Measurements from ENCODE around the gene PCDHA1. TPM values are rescaled to one million over a fixed set of nuclear protein-coding genes. Genes with fewer than 3 reads are reported as not detected.

The PCDHA1 gene
- total RNA-seq, 1 donor = not detected

DNA sequence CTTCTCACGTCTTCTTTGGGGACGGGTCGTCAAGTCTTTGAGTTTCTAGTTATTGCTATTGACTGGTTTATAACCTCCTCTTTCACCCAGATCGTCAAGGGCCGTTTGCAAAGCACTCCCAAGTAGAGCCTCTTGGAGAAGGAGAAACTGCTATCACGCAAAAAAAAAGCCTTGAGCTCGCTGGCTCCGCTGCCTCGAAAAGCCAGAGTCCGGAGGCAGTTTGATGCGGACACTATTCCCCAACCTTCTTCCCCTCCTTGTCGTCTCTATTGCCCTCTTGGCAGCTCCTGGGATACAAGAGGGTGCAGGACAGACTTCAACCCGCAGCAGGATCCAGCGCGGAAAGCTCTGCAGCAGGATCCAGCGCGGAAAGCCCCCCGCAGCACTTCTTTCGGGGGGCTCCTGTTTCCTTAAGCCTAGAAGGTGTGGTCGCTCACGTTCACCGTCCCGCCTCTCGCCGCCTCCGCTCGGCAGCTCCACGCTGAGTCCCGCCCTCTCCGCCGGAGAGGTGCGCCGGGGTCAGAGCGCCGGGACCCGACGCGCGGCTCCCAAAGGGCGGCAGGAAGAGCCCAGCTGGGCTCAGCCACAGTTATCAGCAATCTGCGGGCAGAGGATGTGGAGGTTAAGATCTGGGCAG, 140.0 kb downstream of the PCDHA1 start, which contains the start of gene PCDHAC1:
TSS of gene PCDHAC1 (plus strand) at position 494 of the 637 bp plus-strand sequence. CDS start 594 bp downstream, outside the sequence.

DNA sequence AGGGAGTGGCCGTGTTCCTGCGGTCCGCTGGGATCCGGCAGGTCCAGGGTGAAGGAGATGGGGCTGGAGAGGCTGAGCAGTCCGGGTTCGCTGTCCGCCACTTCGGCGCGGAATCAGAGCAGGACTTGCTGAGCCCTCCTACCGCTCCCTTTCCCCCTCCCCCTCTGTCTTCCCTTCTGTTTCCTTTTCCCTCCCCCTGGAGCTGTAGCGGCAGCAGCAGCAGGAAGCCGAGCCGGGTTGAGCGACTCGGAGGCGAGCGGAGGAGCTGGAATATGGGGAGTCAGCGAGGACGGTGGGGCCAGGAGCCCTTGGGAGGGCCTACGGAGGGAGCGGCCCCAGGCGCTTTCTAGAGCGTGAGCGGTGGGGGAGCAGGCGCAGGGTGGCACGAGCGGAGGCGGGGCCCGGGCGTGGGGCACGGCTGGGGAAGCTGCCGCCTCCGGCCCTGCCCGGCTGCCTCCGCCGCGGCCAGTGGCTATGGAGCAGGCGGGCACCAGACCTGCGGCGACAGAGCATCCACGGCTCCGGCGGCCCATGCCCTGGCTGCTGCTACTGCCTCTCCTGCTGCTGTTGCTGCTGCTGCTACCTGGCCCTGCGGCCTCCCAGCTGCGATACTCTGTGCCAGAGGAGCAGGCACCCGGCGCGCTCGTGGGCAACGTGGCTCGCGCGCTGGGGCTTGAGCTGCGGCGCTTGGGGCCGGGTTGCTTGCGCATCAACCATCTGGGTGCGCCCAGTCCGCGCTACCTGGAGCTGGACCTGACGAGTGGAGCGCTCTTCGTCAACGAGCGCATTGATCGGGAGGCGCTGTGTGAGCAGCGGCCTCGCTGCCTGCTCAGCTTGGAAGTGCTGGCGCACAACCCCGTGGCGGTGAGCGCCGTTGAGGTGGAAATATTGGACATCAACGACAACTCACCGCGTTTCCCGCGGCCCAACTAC, 180.6 kb downstream of the PCDHA1 start, which contains the start of gene PCDHAC2:
TSS of gene PCDHAC2 (plus strand) at position 184 of the 933 bp plus-strand sequence. CDS start at position 475, 291 bp downstream.

DNA sequence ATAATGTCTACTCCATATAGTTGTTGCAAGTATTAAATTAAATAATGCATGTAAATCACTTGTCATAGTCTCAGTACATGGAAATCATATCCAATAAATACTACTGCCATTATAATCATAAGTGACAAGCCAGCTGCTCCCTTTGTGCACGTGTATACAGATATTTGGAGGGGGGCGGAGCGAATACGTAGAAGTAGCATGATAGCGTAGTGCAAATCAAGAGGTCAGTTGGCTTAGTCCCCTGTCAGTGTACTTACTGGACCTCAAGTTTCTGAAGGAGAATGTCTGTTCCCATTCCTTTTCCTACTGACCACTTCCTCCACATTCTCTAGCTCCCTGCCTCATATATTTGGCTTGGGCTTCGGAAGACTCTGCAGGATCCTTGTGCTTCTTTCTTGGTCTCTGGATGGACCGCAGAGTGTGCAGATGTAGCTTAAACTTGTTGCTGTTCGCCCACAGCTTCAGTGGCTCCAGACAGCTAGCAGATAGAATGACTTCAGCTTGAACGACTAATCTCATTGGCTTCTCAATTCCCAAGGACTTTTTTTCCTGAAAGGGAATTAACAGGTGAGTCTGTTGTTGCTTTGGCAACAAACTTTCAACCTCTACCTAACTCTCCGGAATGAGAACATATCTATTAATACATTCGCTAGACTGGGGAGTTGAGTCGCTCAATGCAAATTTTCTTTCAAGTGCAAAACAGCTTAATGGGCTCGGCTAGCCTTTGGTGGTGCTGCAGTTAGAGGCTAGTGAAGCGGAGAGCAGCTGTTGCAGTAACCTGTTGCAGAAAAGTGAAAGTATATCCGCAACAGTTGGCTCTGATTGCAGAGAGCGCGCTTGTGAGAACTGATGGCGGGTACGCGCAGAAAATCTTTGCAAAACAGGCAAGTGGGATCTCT, 264.9 kb downstream of the PCDHA1 start, which contains the start of gene PCDHB1:
TSS of gene PCDHB1 (plus strand) at position 753 of the 899 bp plus-strand sequence. CDS start at position 850, 97 bp downstream.

Small RNAs within 50 kb of the gene (small RNA-seq; reads per million reads assigned to genes)
- not detected for gene AC010223.1

Other genes starting within 250 kb of the PCDHA1 start
- 0.53 and 1.7 TPM in 2 replicates for gene EIF4EBP3, start 238.5 kb upstream of the PCDHA1 start, total RNA-seq
- gene SRA1, start 228.7 kb upstream of the PCDHA1 start, total RNA-seq = 20.5 and 25.5 TPM in 2 replicates
- gene APBB3, start 221.5 kb upstream of the PCDHA1 start, total RNA-seq = 5.6 and 6.1 TPM in 2 replicates
- 28.6 and 34.2 TPM in 2 replicates for gene SLC35A4, start 221.3 kb upstream of the PCDHA1 start, total RNA-seq
- 0.14 and 0.40 TPM in 2 replicates for gene CD14, start 153.0 kb upstream of the PCDHA1 start, total RNA-seq
- 21.3 and 49.0 TPM in 2 replicates for gene TMCO6, start 146.7 kb upstream of the PCDHA1 start, total RNA-seq
- 30.3 and 31.0 TPM in 2 replicates for gene NDUFA2, start 138.5 kb upstream of the PCDHA1 start, total RNA-seq
- gene IK, start 138.3 kb upstream of the PCDHA1 start, total RNA-seq = 105 and 117 TPM in 2 replicates
- gene WDR55, start 121.2 kb upstream of the PCDHA1 start, total RNA-seq = 25.3 and 26.6 TPM in 2 replicates
- gene DND1, start 112.6 kb upstream of the PCDHA1 start, total RNA-seq = 0.43 and 0.53 TPM in 2 replicates
- gene HARS1, start 94.8 kb upstream of the PCDHA1 start, total RNA-seq = 72.0 and 73.0 TPM in 2 replicates
- gene HARS2, start 94.7 kb upstream of the PCDHA1 start, total RNA-seq = 33.2 and 34.8 TPM in 2 replicates
- gene ZMAT2, start 85.7 kb upstream of the PCDHA1 start, total RNA-seq = 33.0 and 40.3 TPM in 2 replicates
- gene PCDHA2, start 8.7 kb downstream of the PCDHA1 start, total RNA-seq = under 0.01 TPM in 1 of 2 replicates, not detected in the other
- gene PCDHA3, start 14.9 kb downstream of the PCDHA1 start, total RNA-seq = 0.13 and 0.14 TPM in 2 replicates
- 0.22 and 0.27 TPM in 2 replicates for gene PCDHA4, start 20.9 kb downstream of the PCDHA1 start, total RNA-seq
- under 0.01 and 0.07 TPM in 2 replicates for gene PCDHA5, start 35.5 kb downstream of the PCDHA1 start, total RNA-seq
- gene PCDHA6, start 41.8 kb downstream of the PCDHA1 start, total RNA-seq = 0.13 and 0.22 TPM in 2 replicates
- 0.07 and 0.40 TPM in 2 replicates for gene PCDHA7, start 48.1 kb downstream of the PCDHA1 start, total RNA-seq
- gene PCDHA8, start 55.0 kb downstream of the PCDHA1 start, total RNA-seq = under 0.01 TPM in 2 replicates
- gene PCDHA9, start 62.2 kb downstream of the PCDHA1 start, total RNA-seq = under 0.01 and 0.07 TPM in 2 replicates
- 0.07 and 0.27 TPM in 2 replicates for gene PCDHA10, start 69.8 kb downstream of the PCDHA1 start, total RNA-seq
- under 0.01 TPM in 1 of 2 replicates, not detected in the other for gene PCDHA11, start 82.8 kb downstream of the PCDHA1 start, total RNA-seq
- gene PCDHA12, start 89.2 kb downstream of the PCDHA1 start, total RNA-seq = under 0.01 TPM in 1 of 2 replicates, not detected in the other
- not detected in 2 replicates for gene PCDHA13, start 96.0 kb downstream of the PCDHA1 start, total RNA-seq
- gene PCDHAC1, start 140.2 kb downstream of the PCDHA1 start, total RNA-seq = under 0.01 TPM in 1 of 2 replicates, not detected in the other
- gene PCDHAC2, start 180.3 kb downstream of the PCDHA1 start, total RNA-seq = 1.8 and 3.3 TPM in 2 replicates

Measured in thoracic aorta endothelial cell (primary cell).